ENCODE results near the gene DENND5B.
"Not testable (repeated sequence)": the region's sequence is repeated elsewhere in the genome, so short reads cannot be mapped to it uniquely, and the experiment has no call there.

DENND5B gene

GRCh38 chr12:31574803-31575575 lies 15.9 kb downstream of the DENND5B start:
- Mint-ChIP-seq H3K27me3 (peaks cover 4% of the 10 kb centered on the region), H3K36me3 (no peaks in the 10 kb centered on the region), H3K9me3 (no peaks in the 10 kb centered on the region), H3K4me1 (no peaks in the 10 kb centered on the region), H3K27ac (no peak overlapping the region), H3K4me3 (no peak overlapping the region)

- H3K36me3 Mint-ChIP-seq, H3K27ac Mint-ChIP-seq, H3K27me3 Mint-ChIP-seq, H3K4me1 Mint-ChIP-seq, H3K9me3 Mint-ChIP-seq, H3K4me3 Mint-ChIP-seq: not testable (repeated sequence)
Observed at GRCh38 chr12:31574367-31574766, 16.6 kb downstream of the DENND5B start.

GRCh38 chr12:31572900-31573600 lies 17.9 kb downstream of the DENND5B start:
- Mint-ChIP-seq H3K4me3 (no peak overlapping the region), H3K27me3 (peaks cover 8% of the 10 kb centered on the region), H3K4me1 (no peaks in the 10 kb centered on the region), H3K36me3 (no peaks in the 10 kb centered on the region), H3K9me3 (no peaks in the 10 kb centered on the region), H3K27ac (no peak overlapping the region)

GRCh38 chr12:31570880-31571279 lies 20.1 kb downstream of the DENND5B start:
- Mint-ChIP-seq H3K9me3 (no peaks in the 10 kb centered on the region), H3K27ac (no peak overlapping the region), H3K4me3 (no peak overlapping the region), H3K27me3 (peaks cover 8% of the 10 kb centered on the region), H3K4me1 (no peaks in the 10 kb centered on the region), H3K36me3 (no peaks in the 10 kb centered on the region)

- H3K4me3 Mint-ChIP-seq, H3K27me3 Mint-ChIP-seq, H3K27ac Mint-ChIP-seq, H3K36me3 Mint-ChIP-seq, H3K9me3 Mint-ChIP-seq, H3K4me1 Mint-ChIP-seq: not testable (repeated sequence)
Observed at GRCh38 chr12:31569517-31569916, 21.4 kb downstream of the DENND5B start.

GRCh38 chr12:31568498-31568897 lies 22.4 kb downstream of the DENND5B start:
- H3K27me3 Mint-ChIP-seq, result peaks cover 8% of the 10 kb centered on the region

GRCh38 chr12:31567029-31567428 lies 23.9 kb downstream of the DENND5B start:
- H3K27ac Mint-ChIP-seq, result no peak overlapping the region
- H3K4me3 Mint-ChIP-seq, result no peak overlapping the region
- no peaks in the 10 kb centered on the region for H3K36me3 Mint-ChIP-seq
- H3K4me1 Mint-ChIP-seq, result no peaks in the 10 kb centered on the region
- H3K27me3 Mint-ChIP-seq, result peaks cover 6% of the 10 kb centered on the region
- H3K9me3 Mint-ChIP-seq, result no peaks in the 10 kb centered on the region

More at GRCh38 chr12:31568498-31568897, 22.4 kb downstream of the DENND5B start:
- H3K4me1 Mint-ChIP-seq, result no peaks in the 10 kb centered on the region
- H3K9me3 Mint-ChIP-seq, result no peaks in the 10 kb centered on the region
- H3K4me3 Mint-ChIP-seq, result no peak overlapping the region
- H3K27ac Mint-ChIP-seq, result no peak overlapping the region
- H3K36me3 Mint-ChIP-seq, result no peaks in the 10 kb centered on the region

GRCh38 chr12:31566547-31566946 lies 24.4 kb downstream of the DENND5B start:
- H3K9me3 Mint-ChIP-seq, result no peaks in the 10 kb centered on the region
- no peak overlapping the region for H3K27ac Mint-ChIP-seq
- peaks cover 6% of the 10 kb centered on the region for H3K27me3 Mint-ChIP-seq
- H3K36me3 Mint-ChIP-seq, result no peaks in the 10 kb centered on the region
- no peaks in the 10 kb centered on the region for H3K4me1 Mint-ChIP-seq
- no peak overlapping the region for H3K4me3 Mint-ChIP-seq

GRCh38 chr12:31562594-31563328 lies 28.2 kb downstream of the DENND5B start:
- H3K27ac Mint-ChIP-seq, result no peak overlapping the region
- H3K4me3 Mint-ChIP-seq, result no peak overlapping the region
- H3K4me1 Mint-ChIP-seq, result no peaks in the 10 kb centered on the region
- H3K36me3 Mint-ChIP-seq, result no peaks in the 10 kb centered on the region
- no peaks in the 10 kb centered on the region for H3K9me3 Mint-ChIP-seq
- H3K27me3 Mint-ChIP-seq, result peaks cover 15% of the 10 kb centered on the region

- no peaks in the 10 kb centered on the region for H3K9me3 Mint-ChIP-seq
- no peaks in the 10 kb centered on the region for H3K4me1 Mint-ChIP-seq
- H3K4me3 Mint-ChIP-seq, result no peak overlapping the region
- no peak overlapping the region for H3K27ac Mint-ChIP-seq
- peaks cover 19% of the 10 kb centered on the region for H3K27me3 Mint-ChIP-seq
- no peaks in the 10 kb centered on the region for H3K36me3 Mint-ChIP-seq
Observed at GRCh38 chr12:31560516-31560915, 30.4 kb downstream of the DENND5B start.

GRCh38 chr12:31558521-31558920 lies 32.4 kb downstream of the DENND5B start:
- peaks cover 6% of the 10 kb centered on the region for H3K9me3 Mint-ChIP-seq
- no peak overlapping the region for H3K4me3 Mint-ChIP-seq
- H3K36me3 Mint-ChIP-seq, result no peaks in the 10 kb centered on the region
- H3K4me1 Mint-ChIP-seq, result no peaks in the 10 kb centered on the region
- peaks cover 22% of the 10 kb centered on the region for H3K27me3 Mint-ChIP-seq
- H3K27ac Mint-ChIP-seq, result no peak overlapping the region

- no peaks in the 10 kb centered on the region for H3K36me3 Mint-ChIP-seq
- H3K27ac Mint-ChIP-seq, result no peak overlapping the region
- H3K27me3 Mint-ChIP-seq, result peaks cover 26% of the 10 kb centered on the region
- no peak overlapping the region for H3K4me3 Mint-ChIP-seq
- peaks cover 11% of the 10 kb centered on the region for H3K9me3 Mint-ChIP-seq
- H3K4me1 Mint-ChIP-seq, result no peaks in the 10 kb centered on the region
Observed at GRCh38 chr12:31557707-31558106, 33.2 kb downstream of the DENND5B start.

- Mint-ChIP-seq H3K27me3 (peaks cover 26% of the 10 kb centered on the region), H3K9me3 (peaks cover 12% of the 10 kb centered on the region)
- not testable (repeated sequence) for H3K4me3 Mint-ChIP-seq, H3K4me1 Mint-ChIP-seq, H3K36me3 Mint-ChIP-seq, H3K27ac Mint-ChIP-seq
Observed at GRCh38 chr12:31555466-31555865, 35.5 kb downstream of the DENND5B start.

- H3K27me3 Mint-ChIP-seq, result peaks cover 12% of the 10 kb centered on the region
- H3K4me3 Mint-ChIP-seq, H3K36me3 Mint-ChIP-seq, H3K4me1 Mint-ChIP-seq, H3K27ac Mint-ChIP-seq: not testable (repeated sequence)
- peaks cover 12% of the 10 kb centered on the region for H3K9me3 Mint-ChIP-seq
Observed at GRCh38 chr12:31550590-31550989, 40.3 kb downstream of the DENND5B start.

GRCh38 chr12:31536672-31537071 lies 54.3 kb downstream of the DENND5B start:
- H3K9me3 Mint-ChIP-seq, result peaks cover 8% of the 10 kb centered on the region
- no peaks in the 10 kb centered on the region for H3K4me1 Mint-ChIP-seq
- peaks cover 27% of the 10 kb centered on the region for H3K27me3 Mint-ChIP-seq
- H3K4me3 Mint-ChIP-seq, result no peak overlapping the region
- no peaks in the 10 kb centered on the region for H3K36me3 Mint-ChIP-seq
- H3K27ac Mint-ChIP-seq, result no peak overlapping the region

GRCh38 chr12:31533470-31533869 lies 57.5 kb downstream of the DENND5B start:
- Mint-ChIP-seq H3K27me3 (peaks cover 16% of the 10 kb centered on the region), H3K9me3 (peaks cover 8% of the 10 kb centered on the region), H3K27ac (no peak overlapping the region), H3K4me3 (no peak overlapping the region), H3K36me3 (no peaks in the 10 kb centered on the region), H3K4me1 (no peaks in the 10 kb centered on the region)
